SW 1271 (cell line): ENCODE results near the gene GRAMD1B.
"Not testable (repeated sequence)": the region's sequence is repeated elsewhere in the genome, so short reads cannot be mapped to it uniquely, and the experiment has no call there.

Experiments used
- DNase-seq, 2 experiments: peaks; one replicate each; lab custom pipeline; 2025; lab: John Stamatoyannopoulos, UW

Gene GRAMD1B

GRCh38 chr11:123567466-123567865, 137.4 kb downstream of the GRAMD1B start:
- DNase-seq = no peak

GRCh38 chr11:123568367-123568870, 138.3 kb downstream of the GRAMD1B start:
- no peak for DNase-seq

GRCh38 chr11:123569393-123569792, 139.3 kb downstream of the GRAMD1B start:
- no peak for DNase-seq

- DNase-seq = no peak
These were observed 141.0 kb downstream of the GRAMD1B start for GRCh38 chr11:123570939-123571580.

- not testable (repeated sequence) for DNase-seq
These were observed 142.7 kb downstream of the GRAMD1B start for GRCh38 chr11:123572791-123573190.

GRCh38 chr11:123573286-123573685, 143.2 kb downstream of the GRAMD1B start:
- no peak for DNase-seq

GRCh38 chr11:123575441-123575840, 145.4 kb downstream of the GRAMD1B start:
- DNase-seq = no peak

- DNase-seq = no peak
These were observed 146.0 kb downstream of the GRAMD1B start for GRCh38 chr11:123576082-123576481.

- no peak for DNase-seq
These were observed 146.4 kb downstream of the GRAMD1B start for GRCh38 chr11:123576501-123576900.

- DNase-seq = peak in 1 of 2 experiments; percentile 17
These were observed 147.1 kb downstream of the GRAMD1B start for GRCh38 chr11:123577081-123577598.

- no peak for DNase-seq
These were observed 148.9 kb downstream of the GRAMD1B start for GRCh38 chr11:123578778-123579481.

GRCh38 chr11:123579482-123579812, 149.4 kb downstream of the GRAMD1B start:
- no peak for DNase-seq

GRCh38 chr11:123580137-123580536, 150.1 kb downstream of the GRAMD1B start:
- no peak for DNase-seq

GRCh38 chr11:123580557-123581275, 150.6 kb downstream of the GRAMD1B start:
- DNase-seq = peak in 1 of 2 experiments; percentile 46

- no peak for DNase-seq
These were observed 151.8 kb downstream of the GRAMD1B start for GRCh38 chr11:123581651-123582399.

GRCh38 chr11:123582992-123583504, 153.0 kb downstream of the GRAMD1B start:
- DNase-seq = no peak

- no peak for DNase-seq
These were observed 154.1 kb downstream of the GRAMD1B start for GRCh38 chr11:123584186-123584585.

- DNase-seq = no peak
These were observed 154.7 kb downstream of the GRAMD1B start for GRCh38 chr11:123584737-123585136.

GRCh38 chr11:123585206-123585605, 155.1 kb downstream of the GRAMD1B start:
- no peak for DNase-seq

GRCh38 chr11:123585706-123586105, 155.6 kb downstream of the GRAMD1B start:
- no peak for DNase-seq

- no peak for DNase-seq
These were observed 156.5 kb downstream of the GRAMD1B start for GRCh38 chr11:123586568-123586967.

- DNase-seq = no peak
These were observed 157.0 kb downstream of the GRAMD1B start for GRCh38 chr11:123587044-123587443.
